ENCODE measurements around the gene UNC13B.

- TF ChIP-seq ZNF239 (tag by site-specific recombination; IDR thresholded peaks at IDR 0.05) = no peak
- TF ChIP-seq ZNF585B (tag by site-specific recombination; IDR thresholded peaks at IDR 0.05) = no peak
- no peak for TF ChIP-seq CTCF (tag by site-specific recombination; IDR thresholded peaks at IDR 0.05)
- no peak for TF ChIP-seq ZNF544 (tag by site-specific recombination; IDR thresholded peaks at IDR 0.05)
- no peak for TF ChIP-seq ZNF184 (tag by site-specific recombination; IDR thresholded peaks at IDR 0.05)
- TF ChIP-seq ZNF146 (tag by site-specific recombination; IDR thresholded peaks at IDR 0.05) = no peak
- no peak for TF ChIP-seq ZEB2 (tag by site-specific recombination; IDR thresholded peaks at IDR 0.05)
Observed at GRCh38 chr9:35116539-35116897, 45.3 kb upstream of the UNC13B start.
